Stimulated activated CD4-positive, alpha-beta T cell treated with anti-CD3 and anti-CD28 coated beads, Interleukin-4, amount 100 ng/mL, for 48 hours (primary cell): ENCODE measurements around the gene SIGLEC6.
"Not testable (repeated sequence)": the region's sequence is repeated elsewhere in the genome, so short reads cannot be mapped to it uniquely, and the experiment has no call there.

Experiments
- DNase-seq, 2 donors: peaks; one replicate each; pipeline ENCODE4 v3.0.0-alpha.2; 2020; ENCODE audit warnings: low read depth in 2 of 2

The SIGLEC6 gene

GRCh38 chr19:51509823-51510660 lies 21.4 kb downstream of the SIGLEC6 start:
- DNase-seq, result no peak

GRCh38 chr19:51508059-51508733 lies 23.3 kb downstream of the SIGLEC6 start:
- DNase-seq, result no peak

GRCh38 chr19:51507640-51508058 lies 23.8 kb downstream of the SIGLEC6 start:
- DNase-seq, result no peak

GRCh38 chr19:51507192-51507591 lies 24.3 kb downstream of the SIGLEC6 start:
- no peak for DNase-seq

GRCh38 chr19:51505904-51506303 lies 25.6 kb downstream of the SIGLEC6 start:
- no peak for DNase-seq

- DNase-seq, result no peak
These were observed 27.6 kb downstream of the SIGLEC6 start for GRCh38 chr19:51503896-51504295.

- no peak for DNase-seq
These were observed 28.1 kb downstream of the SIGLEC6 start for GRCh38 chr19:51503286-51503817.

GRCh38 chr19:51501594-51502263 lies 29.7 kb downstream of the SIGLEC6 start, which contains the start of gene SIGLEC12:
SIGLEC12 (minus strand) TSS chr19:51501800; CDS start chr19:51501733, 67 bp downstream.
- DNase-seq, result no peak

- DNase-seq, result not testable (repeated sequence)
These were observed 30.5 kb downstream of the SIGLEC6 start for GRCh38 chr19:51500931-51501330.

- no peak for DNase-seq
These were observed 33.8 kb downstream of the SIGLEC6 start for GRCh38 chr19:51497666-51498065.

- DNase-seq, result no peak
These were observed 37.7 kb downstream of the SIGLEC6 start for GRCh38 chr19:51493776-51494175.

GRCh38 chr19:51491586-51491985 lies 39.9 kb downstream of the SIGLEC6 start:
- DNase-seq, result no peak

- no peak for DNase-seq
These were observed 40.8 kb downstream of the SIGLEC6 start for GRCh38 chr19:51490676-51491075.

- DNase-seq, result no peak
These were observed 42.4 kb downstream of the SIGLEC6 start for GRCh38 chr19:51489113-51489512.

- DNase-seq, result no peak
These were observed 43.0 kb downstream of the SIGLEC6 start for GRCh38 chr19:51488491-51488890.

GRCh38 chr19:51485960-51486660 lies 45.4 kb downstream of the SIGLEC6 start:
- DNase-seq, result no peak

- peak in 1 of 2 donors; percentile 27 for DNase-seq
These were observed 50.9 kb downstream of the SIGLEC6 start for GRCh38 chr19:51480590-51480989.

- DNase-seq, result peak in 1 of 2 donors; percentile 14
These were observed 51.7 kb downstream of the SIGLEC6 start for GRCh38 chr19:51479531-51480331.

- no peak for DNase-seq
These were observed 52.9 kb downstream of the SIGLEC6 start, which contains the start of gene CEACAM18 for GRCh38 chr19:51478381-51479234. CEACAM18 (plus strand) TSS chr19:51478539.

- no peak for DNase-seq
These were observed 54.1 kb downstream of the SIGLEC6 start for GRCh38 chr19:51477344-51477743.
